GM19239 (cell line): Measurements from ENCODE around the gene MINAR1.

Source experiments
- DNase-seq: peaks from one replicate; pipeline ENCODE4 v3.0.0; 2011; ENCODE audit warnings: low spot score; ENCODE audit not compliant: insufficient read length
- FAIRE-seq: peaks from 2 replicates; lab custom pipeline; 2011; peaks lifted over from hg19 to GRCh38; lab: Jason Lieb, UNC

Gene MINAR1

DNA sequence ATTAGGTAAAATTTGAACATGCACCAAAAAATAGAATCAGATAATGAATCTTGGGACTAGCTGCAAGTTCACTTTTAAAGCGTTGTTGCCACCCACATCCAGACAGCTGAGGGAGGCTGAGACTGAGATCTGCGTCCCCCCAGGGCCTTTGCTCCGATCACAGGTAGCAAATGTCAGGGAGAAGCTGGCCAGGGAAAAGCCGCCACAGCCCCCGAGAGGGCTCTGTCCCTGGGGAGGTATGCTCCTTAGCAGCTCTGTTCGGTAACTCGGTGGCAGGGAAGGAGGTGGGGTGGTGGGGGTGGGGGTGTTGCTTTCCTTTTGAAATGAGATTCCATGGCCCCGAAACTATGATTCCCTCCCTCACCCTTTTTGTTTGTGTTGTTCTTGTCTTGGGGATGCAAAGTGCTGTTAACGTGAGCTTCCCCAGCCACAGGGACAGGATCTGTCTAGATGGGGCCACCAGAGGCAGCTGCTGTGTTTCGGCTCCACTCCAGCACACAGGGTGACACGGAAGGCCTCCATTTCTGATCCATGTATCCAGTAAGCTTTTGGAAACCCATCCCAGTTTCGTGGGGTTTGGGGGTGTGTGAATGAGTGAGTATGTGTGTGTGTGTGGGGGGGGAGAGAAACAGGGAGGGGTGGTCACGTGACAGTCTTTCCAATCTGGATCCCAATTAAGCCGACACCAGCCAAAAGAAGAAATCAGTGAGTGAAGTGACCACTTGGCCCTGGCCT, 1.1 kb upstream of the MINAR1 start:
- FAIRE-seq, result no peak
- no peak for DNase-seq

GRCh38 chr15:79432345-79433275, 474 bp downstream of the MINAR1 start:
- no peak for FAIRE-seq

GRCh38 chr15:79433276-79433990, 1.3 kb downstream of the MINAR1 start:
- DNase-seq (no peak), FAIRE-seq (no peak)

More at GRCh38 chr15:79432345-79433275, 474 bp downstream of the MINAR1 start:
- no peak for DNase-seq

DNA sequence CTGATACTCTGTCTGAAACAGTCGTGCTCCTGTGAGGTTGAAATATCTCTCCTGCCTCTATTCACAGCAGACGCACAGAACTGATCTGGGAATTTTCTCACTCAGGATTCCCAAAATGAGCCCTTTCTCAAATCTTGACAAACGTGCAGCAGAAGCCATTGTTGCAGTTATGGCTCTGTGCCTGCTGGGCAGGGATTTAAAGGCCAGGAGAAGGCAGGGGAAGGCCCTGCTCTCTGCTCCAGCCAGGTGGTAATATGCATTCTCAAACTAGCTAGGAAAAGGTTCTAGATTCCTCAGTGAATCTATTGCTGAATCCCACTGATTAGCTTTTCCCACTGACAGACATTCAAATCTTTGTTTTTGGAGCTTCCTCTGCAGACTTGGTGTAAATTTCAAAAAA, 2.2 kb downstream of the MINAR1 start:
- no peak for DNase-seq
- no peak for FAIRE-seq

GRCh38 chr15:79436037-79436780, 4.1 kb downstream of the MINAR1 start:
- DNase-seq (no peak), FAIRE-seq (no peak)

- no peak for DNase-seq
- FAIRE-seq, result no peak
Observed at GRCh38 chr15:79437275-79438000, 5.3 kb downstream of the MINAR1 start.

- no peak for FAIRE-seq
Observed at GRCh38 chr15:79439236-79439635, 7.1 kb downstream of the MINAR1 start.

GRCh38 chr15:79440355-79440908, 8.3 kb downstream of the MINAR1 start:
- DNase-seq (no peak), FAIRE-seq (no peak)

More at GRCh38 chr15:79439236-79439635, 7.1 kb downstream of the MINAR1 start:
- DNase-seq, result no peak

DNA sequence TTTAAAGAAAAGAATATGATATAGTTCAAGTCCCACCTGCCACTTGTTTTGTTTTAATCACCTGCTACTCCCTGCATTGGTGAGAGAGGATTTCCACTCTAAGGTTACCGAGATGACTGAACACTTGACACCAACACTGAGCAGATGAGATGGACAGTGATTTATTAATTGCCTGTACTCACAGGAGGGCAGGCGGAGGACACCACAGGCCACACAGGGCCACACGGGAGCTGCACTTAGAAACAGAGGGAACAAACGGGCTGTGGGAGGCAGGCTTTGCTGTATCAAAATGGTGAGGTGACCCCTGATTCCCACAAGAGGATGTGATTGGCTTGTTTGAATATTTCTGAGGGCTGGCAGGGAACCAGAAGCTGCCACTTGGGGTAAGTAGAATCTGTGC, 10.8 kb downstream of the MINAR1 start:
- FAIRE-seq (no peak), DNase-seq (no peak)

- FAIRE-seq, result no peak
- DNase-seq, result no peak
Observed at GRCh38 chr15:79447060-79447459, 14.9 kb downstream of the MINAR1 start.

- FAIRE-seq, result no peak
Observed at GRCh38 chr15:79450648-79451047, 18.5 kb downstream of the MINAR1 start.

GRCh38 chr15:79451361-79451999, 19.3 kb downstream of the MINAR1 start:
- FAIRE-seq (no peak), DNase-seq (no peak)

More at GRCh38 chr15:79450648-79451047, 18.5 kb downstream of the MINAR1 start:
- no peak for DNase-seq

DNA sequence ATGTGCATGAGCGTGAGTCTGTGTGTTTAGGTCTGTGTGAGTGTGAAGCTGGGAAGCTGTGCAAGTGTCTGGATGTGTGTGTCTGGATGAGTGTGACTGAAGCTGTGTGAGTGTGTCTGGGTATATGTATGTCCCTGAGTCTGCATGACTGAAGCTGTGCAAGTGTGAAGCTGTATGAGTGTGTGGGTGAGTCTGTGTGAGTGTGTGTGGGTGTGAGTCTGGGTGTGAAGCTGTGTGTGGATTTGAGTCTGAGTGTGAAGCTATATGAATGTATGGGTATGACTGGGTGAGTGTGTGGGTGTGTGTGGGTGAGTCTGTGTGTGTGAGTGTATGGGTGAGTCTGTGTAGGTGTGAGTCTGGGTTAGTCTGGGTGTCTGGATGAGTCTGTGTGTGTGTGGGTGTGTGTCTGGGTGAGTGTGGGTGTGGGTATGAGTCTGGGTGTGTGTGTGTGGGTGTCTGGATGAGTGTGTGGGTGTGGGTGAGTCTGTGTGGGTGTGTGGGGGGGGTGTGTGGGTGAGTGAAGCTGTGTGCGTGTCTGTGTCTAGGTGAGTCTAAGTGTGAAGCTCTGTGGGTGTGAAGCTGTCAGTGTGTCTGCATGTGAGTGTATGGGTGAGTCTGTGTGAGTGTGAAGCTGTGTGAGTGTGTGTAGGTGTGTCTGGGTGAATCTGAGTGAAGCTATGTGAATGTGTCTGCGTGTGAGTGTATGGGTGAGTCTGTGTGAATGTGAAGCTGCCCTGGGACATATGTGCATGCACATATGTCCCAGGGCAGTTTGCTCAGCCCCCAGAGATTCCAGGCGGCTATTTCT, 20.3 kb downstream of the MINAR1 start:
- DNase-seq (no peak), FAIRE-seq (no peak)

DNA sequence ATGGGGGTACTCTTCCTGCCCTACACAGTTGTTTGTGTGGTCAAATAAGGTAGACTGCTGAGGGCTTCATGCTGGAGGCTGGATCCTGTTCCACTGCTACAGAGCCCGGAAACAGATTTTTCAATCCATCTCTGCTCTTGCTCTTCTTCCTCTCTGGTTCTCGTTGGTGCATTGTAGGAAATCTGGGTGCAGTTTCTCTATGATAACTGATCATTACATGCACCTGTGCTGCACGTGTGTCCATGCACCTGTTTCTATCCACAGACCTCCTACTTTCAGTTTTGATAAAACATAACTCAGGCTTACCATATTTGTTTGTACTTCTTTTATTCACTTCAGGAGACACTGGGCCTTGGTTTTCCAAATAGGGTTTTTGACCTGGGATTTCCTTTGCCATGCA, 21.3 kb downstream of the MINAR1 start:
- no peak for FAIRE-seq
- no peak for DNase-seq

DNA sequence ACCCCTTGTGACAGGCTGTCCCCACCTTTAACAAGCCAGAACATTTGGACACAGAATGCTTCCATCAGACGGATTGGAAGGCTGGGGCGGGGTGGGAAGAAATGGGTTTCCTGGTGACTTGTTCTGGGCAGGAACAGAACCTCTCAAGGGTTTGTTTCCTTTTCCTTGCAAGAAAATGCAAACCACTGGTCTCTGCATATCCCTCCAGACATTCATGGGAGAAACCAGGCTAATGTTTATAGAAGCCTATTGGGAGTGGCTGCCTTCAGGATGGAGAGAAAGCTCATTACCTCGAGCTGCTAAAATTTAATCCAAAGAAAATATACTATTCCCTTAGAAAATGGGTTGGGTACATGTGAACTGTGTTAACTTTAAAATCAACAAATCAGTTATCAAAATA, 21.9 kb downstream of the MINAR1 start:
- DNase-seq (no peak), FAIRE-seq (no peak)

DNA sequence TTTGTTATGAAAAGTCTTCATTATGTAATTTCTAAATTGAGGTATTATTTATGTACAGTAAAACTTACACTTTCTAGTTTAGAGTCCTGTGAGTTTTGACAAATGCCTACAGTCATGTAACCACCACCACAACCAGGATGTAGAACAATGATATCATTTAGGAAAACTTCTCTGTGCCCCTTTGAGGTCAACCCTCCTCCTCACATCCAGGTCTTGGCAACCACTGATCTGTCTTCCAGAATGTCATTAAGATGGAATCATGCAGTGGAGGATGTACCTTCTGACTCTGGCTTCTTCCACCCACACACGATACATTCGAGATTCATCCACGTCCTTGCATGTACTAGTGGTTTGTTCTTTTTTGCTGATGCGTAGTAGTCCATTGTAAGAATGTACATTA, 23.2 kb downstream of the MINAR1 start:
- FAIRE-seq (no peak), DNase-seq (no peak)

- DNase-seq (no peak), FAIRE-seq (no peak)
Observed at GRCh38 chr15:79455943-79456342, 23.8 kb downstream of the MINAR1 start.

DNA sequence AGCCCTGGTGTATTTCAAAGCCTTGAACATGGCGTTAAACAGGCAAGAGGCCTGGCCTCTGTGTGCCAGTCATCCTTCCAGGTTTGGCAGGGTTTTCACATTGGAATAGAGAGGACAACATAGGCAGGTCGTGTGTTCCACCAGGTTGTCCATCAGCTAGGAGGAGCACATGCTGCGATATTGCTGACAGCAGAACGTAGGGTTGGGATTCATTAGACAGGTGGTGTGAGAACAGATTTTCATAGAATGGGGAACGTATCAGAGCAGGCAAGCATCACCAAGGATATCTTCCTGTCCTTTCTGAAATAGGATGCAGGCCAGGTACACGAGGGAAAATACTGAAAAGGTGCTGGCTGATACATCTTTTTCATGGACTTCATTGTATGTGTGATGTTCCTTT, 26.4 kb downstream of the MINAR1 start:
- FAIRE-seq (no peak), DNase-seq (no peak)
